ENCODE results near the gene COPS7A. TPM values are rescaled to one million over a fixed set of nuclear protein-coding genes. Genes with fewer than 3 reads are reported as not detected.
A peak's percentile ranks its signal among the peaks of the same experiment; 100 is the strongest.

COPS7A gene
- total RNA-seq, 1 experiment from 2014 or later, result 88.7 TPM

DNA sequence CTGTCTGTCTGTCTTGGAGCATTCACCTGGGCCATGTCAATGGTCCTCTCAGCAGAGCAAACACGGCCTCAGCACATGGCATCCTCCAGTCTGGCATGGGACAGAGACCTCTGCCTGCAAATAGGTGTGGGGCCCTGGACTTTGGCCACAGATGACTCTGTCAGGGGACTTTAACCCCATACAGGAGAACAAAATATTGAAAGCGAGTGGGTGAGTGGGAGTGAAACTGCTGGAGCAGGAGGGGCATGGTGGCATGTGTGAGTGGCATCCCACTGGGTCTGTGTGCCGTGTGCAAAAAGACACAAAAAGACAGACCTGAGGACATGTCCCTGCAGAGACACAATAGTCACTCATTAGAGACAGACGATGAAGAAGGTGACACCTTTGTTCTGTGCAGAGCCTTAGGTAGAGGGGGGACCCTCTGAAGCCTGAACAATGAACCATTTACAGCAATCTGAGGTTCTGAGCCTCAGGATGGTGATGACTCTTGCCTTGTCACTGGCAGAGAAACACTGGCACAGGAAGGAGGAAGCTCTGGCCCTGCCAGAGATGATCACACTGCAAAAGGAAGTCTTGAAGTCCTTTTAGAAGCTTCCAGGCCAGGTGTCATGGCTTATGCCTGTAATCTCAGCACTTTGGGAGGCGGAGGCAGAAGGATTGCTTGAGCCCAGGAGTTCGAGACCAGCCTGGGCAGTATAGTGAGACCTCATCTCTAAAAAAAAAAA, 56.0 kb downstream of the COPS7A start:
- H3F3A ChIP-seq (ENCODE audit: insufficient read depth, low read depth), result peaks cover 7% of the 10 kb centered on the region; the same call in 1 of the 2 replicates
- H3K4me3 ChIP-seq, result no peak overlapping the region
- intact Hi-C loops (cut with micrococcal nuclease; ENCODE audit: unreplicated experiment), result loop anchor here (1.0 to 2.0 kb wide), 6 partner anchors 27 to 357 kb away; partner anchors contain the start of gene MLF2
- no peaks in the 10 kb centered on the region for H4K20me1 ChIP-seq (ENCODE audit: insufficient read depth)
- no peaks in the 10 kb centered on the region for H3K4me1 ChIP-seq (replicated peaks; ENCODE audit: insufficient read depth)
- BruUV-seq (replicated peaks), result TSS peak; percentile 3
- no peaks in the 10 kb centered on the region for H3K79me2 ChIP-seq (ENCODE audit: low read depth)
- H3K9me2 ChIP-seq (ENCODE audit: insufficient read depth), result no peaks in the 10 kb centered on the region
- ChIA-PET POLR2A (ENCODE audit: unreplicated experiment) (no interaction called here), CTCF (interaction anchor here (0.5 to 1.1 kb wide), 4 partner anchors 27 to 86 kb away, joined by 3 to 6 read pairs (median 4); partner anchors contain the start of gene MLF2)
- no peak overlapping the region for H3K4me2 ChIP-seq
- no peaks in the 10 kb centered on the region for H3K9me3 ChIP-seq (ENCODE audit: insufficient read depth, low read depth)
- H3K27ac ChIP-seq, result no peak overlapping the region
- no peak overlapping the region for H2AFZ ChIP-seq
- DNase-seq, result no peak
- no peak for TF ChIP-seq EZH2 (IDR thresholded peaks at IDR 0.05; ENCODE audit: low read depth)
- H3K36me3 ChIP-seq (ENCODE audit: low read depth), result no peaks in the 10 kb centered on the region
- no peaks in the 10 kb centered on the region for H3K27me3 ChIP-seq (ENCODE audit: insufficient read depth, low read depth)

DNA sequence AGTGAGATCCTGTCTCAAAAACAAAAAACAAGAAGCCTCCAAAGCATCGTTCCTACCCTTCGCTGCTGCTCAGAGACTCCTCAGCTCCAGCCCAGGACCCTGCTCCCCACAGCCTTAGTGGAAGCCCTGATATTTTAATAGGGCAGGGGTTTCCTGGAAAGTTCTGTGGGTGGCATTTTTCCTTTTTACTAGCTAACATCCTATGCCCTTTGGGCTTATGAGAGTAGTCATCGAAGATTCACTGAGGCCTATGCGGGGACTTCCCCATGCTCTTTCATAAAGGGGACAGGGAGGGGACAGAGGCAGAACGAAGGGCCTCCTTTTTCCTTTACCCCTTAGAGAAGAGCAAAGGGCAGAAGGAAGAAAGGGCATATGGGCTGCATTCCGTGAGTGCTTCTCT, 56.7 kb downstream of the COPS7A start:
- Histone ChIP-seq H3K9me2 (ENCODE audit: insufficient read depth) (no peaks in the 10 kb centered on the region), H3K4me3 (no peak overlapping the region), H3K27me3 (ENCODE audit: insufficient read depth, low read depth) (no peaks in the 10 kb centered on the region), H3F3A (ENCODE audit: insufficient read depth, low read depth) (peaks cover 7% of the 10 kb centered on the region; the same call in 1 of the 2 replicates), H4K20me1 (ENCODE audit: insufficient read depth) (no peaks in the 10 kb centered on the region), H3K9me3 (ENCODE audit: insufficient read depth, low read depth) (no peaks in the 10 kb centered on the region), H3K36me3 (ENCODE audit: low read depth) (no peaks in the 10 kb centered on the region), H3K27ac (no peak overlapping the region), H2AFZ (no peak overlapping the region), H3K4me1 (replicated peaks; ENCODE audit: insufficient read depth) (no peaks in the 10 kb centered on the region), H3K4me2 (no peak overlapping the region), H3K79me2 (ENCODE audit: low read depth) (no peaks in the 10 kb centered on the region)
- no peak for TF ChIP-seq EZH2 (IDR thresholded peaks at IDR 0.05; ENCODE audit: low read depth)
- TF ChIP-seq, protein P1, sequence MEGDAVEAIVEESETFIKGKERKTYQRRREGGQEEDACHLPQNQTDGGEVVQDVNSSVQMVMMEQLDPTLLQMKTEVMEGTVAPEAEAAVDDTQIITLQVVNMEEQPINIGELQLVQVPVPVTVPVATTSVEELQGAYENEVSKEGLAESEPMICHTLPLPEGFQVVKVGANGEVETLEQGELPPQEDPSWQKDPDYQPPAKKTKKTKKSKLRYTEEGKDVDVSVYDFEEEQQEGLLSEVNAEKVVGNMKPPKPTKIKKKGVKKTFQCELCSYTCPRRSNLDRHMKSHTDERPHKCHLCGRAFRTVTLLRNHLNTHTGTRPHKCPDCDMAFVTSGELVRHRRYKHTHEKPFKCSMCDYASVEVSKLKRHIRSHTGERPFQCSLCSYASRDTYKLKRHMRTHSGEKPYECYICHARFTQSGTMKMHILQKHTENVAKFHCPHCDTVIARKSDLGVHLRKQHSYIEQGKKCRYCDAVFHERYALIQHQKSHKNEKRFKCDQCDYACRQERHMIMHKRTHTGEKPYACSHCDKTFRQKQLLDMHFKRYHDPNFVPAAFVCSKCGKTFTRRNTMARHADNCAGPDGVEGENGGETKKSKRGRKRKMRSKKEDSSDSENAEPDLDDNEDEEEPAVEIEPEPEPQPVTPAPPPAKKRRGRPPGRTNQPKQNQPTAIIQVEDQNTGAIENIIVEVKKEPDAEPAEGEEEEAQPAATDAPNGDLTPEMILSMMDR (conservative IDR thresholded peaks at IDR 0.05), result no peak
- intact Hi-C loops (cut with micrococcal nuclease; ENCODE audit: unreplicated experiment), result no loop called here
- no TSS peak for BruUV-seq (replicated peaks)
- no peak for DNase-seq
- ChIA-PET CTCF (interaction anchor here (0.5 to 1.1 kb wide), 5 partner anchors 22 to 87 kb away, joined by 3 to 6 read pairs (median 4); partner anchors contain the start of gene MLF2), POLR2A (ENCODE audit: unreplicated experiment) (no interaction called here)

Other genes starting within 250 kb of the COPS7A start
- gene MRPL51, start 230.8 kb upstream of the COPS7A start, total RNA-seq (2021), result 432 and 456 TPM in 2 replicates
- 220 and 266 TPM in 2 replicates for gene NCAPD2, start 229.9 kb upstream of the COPS7A start, total RNA-seq (2021)
- 6,143 and 8,169 TPM in 2 replicates for gene GAPDH, start 189.5 kb upstream of the COPS7A start, total RNA-seq (2021)
- gene IFFO1, start 168.0 kb upstream of the COPS7A start, total RNA-seq (2021), result 0.65 and 0.70 TPM in 2 replicates
- 97.5 and 101 TPM in 2 replicates for gene NOP2, start 155.8 kb upstream of the COPS7A start, total RNA-seq (2021)
- 359 and 373 TPM in 2 replicates for gene CHD4, start 116.7 kb upstream of the COPS7A start, total RNA-seq (2021)
- gene LPAR5, start 88.1 kb upstream of the COPS7A start, total RNA-seq (2021), result 14.2 and 14.8 TPM in 2 replicates
- gene ACRBP, start 76.6 kb upstream of the COPS7A start, total RNA-seq (2021), result 4.2 and 6.1 TPM in 2 replicates
- gene ING4, start 60.9 kb upstream of the COPS7A start, total RNA-seq (2021), result 87.6 and 88.7 TPM in 2 replicates
- 74.3 and 106 TPM in 2 replicates for gene ZNF384, start 34.7 kb upstream of the COPS7A start, total RNA-seq (2021)
- gene PIANP, start 23.2 kb upstream of the COPS7A start, total RNA-seq (2021), result not detected in 2 replicates
- 349 and 379 TPM in 2 replicates for gene MLF2, start 29.1 kb downstream of the COPS7A start, total RNA-seq (2021)
- gene PTMS, start 42.3 kb downstream of the COPS7A start, total RNA-seq (2021), result 633 and 910 TPM in 2 replicates
- gene LAG3, start 48.5 kb downstream of the COPS7A start, total RNA-seq (2021), result 9.4 and 10.5 TPM in 2 replicates
- gene CD4, start 65.5 kb downstream of the COPS7A start, total RNA-seq (2021), result 1.0 and 3.2 TPM in 2 replicates
- gene GPR162, start 97.8 kb downstream of the COPS7A start, total RNA-seq (2021), result 2.4 and 3.8 TPM in 2 replicates
- gene P3H3, start 104.4 kb downstream of the COPS7A start, total RNA-seq (2021), result 0.45 and 0.52 TPM in 2 replicates
- gene GNB3, start 116.9 kb downstream of the COPS7A start, total RNA-seq (2021), result not detected in 2 replicates
- 104 and 125 TPM in 2 replicates for gene CDCA3, start 127.2 kb downstream of the COPS7A start, total RNA-seq (2021)
- 267 and 308 TPM in 2 replicates for gene USP5, start 128.1 kb downstream of the COPS7A start, total RNA-seq (2021)
- 1,080 and 1,199 TPM in 2 replicates for gene TPI1, start 143.5 kb downstream of the COPS7A start, total RNA-seq (2021)
- gene SPSB2, start 149.3 kb downstream of the COPS7A start, total RNA-seq (2021), result 28.9 and 30.1 TPM in 2 replicates
- gene LRRC23, start 180.8 kb downstream of the COPS7A start, total RNA-seq (2021), result 29.3 and 38.8 TPM in 2 replicates
- gene ENO2, start 190.5 kb downstream of the COPS7A start, total RNA-seq (2021), result 38.8 and 56.6 TPM in 2 replicates
- gene ATN1, start 203.9 kb downstream of the COPS7A start, total RNA-seq (2021), result 158 and 159 TPM in 2 replicates
- not detected in 2 replicates for gene RNU7-1, start 219.8 kb downstream of the COPS7A start, total RNA-seq (2021)
- gene C12orf57, start 220.0 kb downstream of the COPS7A start, total RNA-seq (2021), result 198 and 218 TPM in 2 replicates
- gene PTPN6, start 227.3 kb downstream of the COPS7A start, total RNA-seq (2021), result 84.1 and 92.7 TPM in 2 replicates
- 384 and 386 TPM in 2 replicates for gene PHB2, start 246.6 kb downstream of the COPS7A start, total RNA-seq (2021)
- gene EMG1, start 246.9 kb downstream of the COPS7A start, total RNA-seq (2021), result 84.5 and 96.5 TPM in 2 replicates